Upper lobe of left lung (tissue), 6 donors: ENCODE measurements around the gene ITCH. TPM values are rescaled to one million over a fixed set of nuclear protein-coding genes. Genes with fewer than 3 reads are reported as not detected.
A peak's percentile ranks its signal among the peaks of the same experiment; 100 is the strongest.

Experiments used
- ATAC-seq, 2 donors: fragments of 200-7000 bp; cut with Tn5 transposase; one replicate each; pipeline ENCODE4 v1.9.1; 2022; ENCODE audit warnings: mild to moderate bottlenecking in 2 of 2, moderate library complexity in 2 of 2; ENCODE audit not compliant: low FRiP score in 2 of 2
- DNase-seq, 2 donors: peaks; one replicate each; pipeline ENCODE4 v3.0.0-alpha.2; 2019 to 2020
- H3K27ac ChIP-seq, 4 donors: fragments of 200-600 bp; sonication (generic); one replicate each; pipeline ENCODE4 v1.5.1; 2016 to 2019
- H3K27me3 ChIP-seq, 4 donors: fragments of 200-600 bp; sonication (generic); one replicate each; pipeline ENCODE4 v1.5.1; 2017 to 2019
- H3K36me3 ChIP-seq, 4 donors: fragments of 200-600 bp; sonication (generic); one replicate each; pipeline ENCODE4 v1.5.1; 2016 to 2019
- H3K4me1 ChIP-seq, 4 donors: fragments of 200-600 bp; sonication (generic); one replicate each; pipeline ENCODE4 v1.5.1; 2018 to 2019
- H3K4me3 ChIP-seq, 4 donors: fragments of 200-600 bp; sonication (generic); one replicate each; pipeline ENCODE4 v1.5.1; 2017 to 2019; ENCODE audit warnings: mild to moderate bottlenecking in 2 of 4, moderate library complexity in 1 of 4
- H3K9me3 ChIP-seq, 4 donors: fragments of 200-600 bp; sonication (generic); one replicate each; pipeline ENCODE4 v1.5.1; 2018 to 2019
- EP300 ChIP-seq, 4 donors: sonication (generic); formaldehyde crosslinking; IDR thresholded peaks; one replicate each; pipeline ENCODE4 v1.5.1; 2017; ENCODE audit warnings: antibody characterized with exemption in 4 of 4, control low read depth in 2 of 4
- POLR2A ChIP-seq, 4 donors: fragments of 450-650 bp; IDR thresholded peaks; one replicate each; pipeline ENCODE4 v1.5.1; 2016 to 2017; ENCODE audit warnings: antibody characterized with exemption in 4 of 4, mild to moderate bottlenecking in 2 of 4
- POLR2AphosphoS5 ChIP-seq, 2 donors: sonication (generic); formaldehyde crosslinking; IDR thresholded peaks; one replicate each; pipeline ENCODE4 v1.5.1; 2017; ENCODE audit warnings: antibody characterized with exemption in 2 of 2
- WGBS, 2 donors: methylation state at CpG; one replicate each; pipeline ENCODE4 v1.1.5; 2017 to 2018; 5-methylcytosine and 5-hydroxymethylcytosine counted together
- total RNA-seq, 6 donors: library from RNA; depleted of rRNA in 4 of 6; stranded (reverse); fragments of >200 nt in 4 of 6; gene quantifications; one replicate each; pipeline versions ENCODE4 v1.1.0 to v1.2.1, GENCODE V29; 2016 to 2021
- TF ChIP-seq, protein P1 (sequence below), 6 experiments: fragments of 450-650 bp in 4 of 6; fragments of 200-600 bp in 2 of 6; sonication (generic) in 2 of 6; IDR thresholded peaks; one replicate each; pipeline ENCODE4 v1.5.1; 2016 to 2019; ENCODE audit warnings: antibody characterized with exemption in 6 of 6
- donor health status: DM: no; HTN: no; CAD: no; lungs with moderate emphysema.
- donor health status: DM: no; HTN: yes; CAD: no; lungs with severe emphysema.

Gene ITCH
- total RNA-seq, 6 donors from 2014 or later: 26.6 to 57.2 (median 45.5) TPM

DNA sequence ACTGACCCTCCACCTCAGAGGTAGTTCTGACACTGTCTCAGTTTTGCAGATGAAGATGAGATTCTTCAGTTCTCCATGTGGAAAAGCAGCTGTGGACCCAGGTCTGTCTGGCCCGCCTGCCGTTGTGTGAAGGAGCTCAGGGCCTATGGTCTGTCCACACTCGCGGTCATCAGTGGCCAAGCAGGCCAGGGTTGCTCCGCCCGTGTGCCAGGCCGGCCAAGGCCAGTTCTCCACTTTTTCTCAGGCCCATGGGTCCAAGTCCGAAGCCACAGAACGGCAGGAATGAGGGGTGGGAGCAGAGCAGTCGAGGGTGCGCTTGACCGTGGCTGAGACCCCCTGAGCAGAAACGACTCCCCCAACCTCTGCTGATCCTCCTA is 186.8 kb downstream of the ITCH start:
- Histone ChIP-seq H3K27ac (no peak overlapping the region), H3K4me3 (no peak overlapping the region), H3K4me1 (peaks cover 0 to 7% (median 2%) of the 10 kb centered on the region in 4 donors), H3K27me3 (no peaks in the 10 kb centered on the region), H3K9me3 (no peaks in the 10 kb centered on the region), H3K36me3 (no peaks in the 10 kb centered on the region)
- WGBS, 2 donors: 87 to 94% methylated on average over 13 of the region's 13 CpGs
- DNase-seq: no peak
- no peak for ATAC-seq
- TF ChIP-seq, protein P1, sequence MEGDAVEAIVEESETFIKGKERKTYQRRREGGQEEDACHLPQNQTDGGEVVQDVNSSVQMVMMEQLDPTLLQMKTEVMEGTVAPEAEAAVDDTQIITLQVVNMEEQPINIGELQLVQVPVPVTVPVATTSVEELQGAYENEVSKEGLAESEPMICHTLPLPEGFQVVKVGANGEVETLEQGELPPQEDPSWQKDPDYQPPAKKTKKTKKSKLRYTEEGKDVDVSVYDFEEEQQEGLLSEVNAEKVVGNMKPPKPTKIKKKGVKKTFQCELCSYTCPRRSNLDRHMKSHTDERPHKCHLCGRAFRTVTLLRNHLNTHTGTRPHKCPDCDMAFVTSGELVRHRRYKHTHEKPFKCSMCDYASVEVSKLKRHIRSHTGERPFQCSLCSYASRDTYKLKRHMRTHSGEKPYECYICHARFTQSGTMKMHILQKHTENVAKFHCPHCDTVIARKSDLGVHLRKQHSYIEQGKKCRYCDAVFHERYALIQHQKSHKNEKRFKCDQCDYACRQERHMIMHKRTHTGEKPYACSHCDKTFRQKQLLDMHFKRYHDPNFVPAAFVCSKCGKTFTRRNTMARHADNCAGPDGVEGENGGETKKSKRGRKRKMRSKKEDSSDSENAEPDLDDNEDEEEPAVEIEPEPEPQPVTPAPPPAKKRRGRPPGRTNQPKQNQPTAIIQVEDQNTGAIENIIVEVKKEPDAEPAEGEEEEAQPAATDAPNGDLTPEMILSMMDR (IDR thresholded peaks at IDR 0.05): no peak
- no peak for TF ChIP-seq EP300 (IDR thresholded peaks at IDR 0.05)
- no peak for TF ChIP-seq POLR2A (IDR thresholded peaks at IDR 0.05)
- TF ChIP-seq POLR2AphosphoS5 (IDR thresholded peaks at IDR 0.05): no peak

DNA sequence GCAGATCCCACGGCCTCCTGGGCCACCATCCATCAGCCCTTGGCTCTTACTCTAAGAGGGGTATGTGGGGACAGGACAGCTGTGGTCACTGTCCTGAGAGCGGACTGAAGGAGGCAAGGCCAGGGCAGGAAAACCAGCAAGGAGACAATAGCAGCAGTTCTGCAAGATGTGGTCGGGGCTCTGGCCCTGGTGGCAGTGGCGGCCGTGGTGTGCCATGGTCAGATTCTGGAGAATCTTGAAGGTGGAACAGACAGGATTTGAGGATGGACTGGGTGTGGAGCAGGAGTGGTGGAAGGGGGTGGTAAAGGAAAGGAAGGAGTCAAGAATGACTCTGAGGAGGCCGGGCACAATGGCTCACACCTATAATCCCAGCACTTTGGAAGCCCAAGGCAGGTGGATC is 189.5 kb downstream of the ITCH start:
- Histone ChIP-seq H3K27ac (no peak overlapping the region), H3K36me3 (no peaks in the 10 kb centered on the region), H3K27me3 (no peaks in the 10 kb centered on the region), H3K4me3 (no peak overlapping the region), H3K4me1 (peaks cover 1 to 9% (median 4%) of the 10 kb centered on the region in 4 donors), H3K9me3 (no peaks in the 10 kb centered on the region)
- DNase-seq (no peak), ATAC-seq (no peak)
- TF ChIP-seq POLR2A (IDR thresholded peaks at IDR 0.05): no peak
- WGBS, 2 donors: 88 to 95% methylated on average over 6 of the region's 6 CpGs

DNA sequence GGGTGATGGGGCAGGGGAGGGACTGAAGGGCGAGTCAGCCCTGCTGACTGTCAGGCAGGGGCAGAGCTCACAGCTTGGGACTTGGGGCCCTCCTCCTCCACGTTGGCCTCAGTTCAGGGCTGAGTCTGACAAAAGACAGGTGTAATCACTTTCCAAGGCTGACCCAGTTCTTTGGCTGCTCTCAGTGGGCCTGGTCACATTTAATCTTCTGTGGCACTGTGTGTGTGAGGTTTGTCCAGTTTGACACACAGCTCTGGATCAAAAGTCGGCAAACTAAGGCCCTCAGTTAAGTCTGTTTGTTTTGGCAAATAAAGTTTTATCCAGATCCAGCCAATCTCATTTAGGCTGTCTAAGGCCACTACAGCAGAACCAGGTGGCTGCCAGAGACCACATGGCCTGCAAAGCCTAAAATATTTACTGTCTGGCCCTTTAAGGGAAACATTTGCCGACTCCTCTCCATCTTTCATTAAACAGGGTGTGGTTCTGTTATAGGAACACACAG is 190.3 kb downstream of the ITCH start:
- WGBS, 2 donors: 47 to 57% methylated on average over 4 of the region's 4 CpGs
- peak in 1 of 2 donors; percentile 21 for ATAC-seq

DNA sequence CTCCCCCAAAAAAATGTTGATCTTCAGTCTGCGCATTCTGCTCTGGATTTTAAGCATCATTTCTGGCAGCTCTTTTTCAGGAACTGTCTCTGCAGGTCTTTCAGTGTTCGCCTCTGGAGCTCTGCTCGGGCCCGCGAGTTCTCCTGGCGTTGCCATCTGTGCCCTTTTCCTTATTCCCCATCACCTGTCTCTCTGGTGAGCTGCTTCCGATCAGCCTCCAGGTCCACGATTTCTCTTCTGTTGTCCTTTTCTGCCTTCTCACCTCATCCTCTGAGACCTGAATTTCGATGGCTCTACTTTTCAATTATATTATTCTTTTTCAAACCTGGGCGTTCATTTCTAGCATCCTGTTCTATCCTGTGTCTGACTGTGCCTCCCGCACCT is 194.9 kb downstream of the ITCH start:
- Histone ChIP-seq H3K27ac (peak overlapping the region; percentile 93 to 98 (median 94)), H3K27me3 (no peaks in the 10 kb centered on the region), H3K9me3 (no peaks in the 10 kb centered on the region), H3K36me3 (no peaks in the 10 kb centered on the region), H3K4me3 (peak overlapping the region; percentile 72 to 90 (median 80)), H3K4me1 (peaks cover 6 to 25% (median 11%) of the 10 kb centered on the region in 4 donors)
- ATAC-seq (no peak), DNase-seq (no peak)
- 24 to 35% methylated on average over 11 of the region's 11 CpGs for WGBS, 2 donors
- TF ChIP-seq EP300 (IDR thresholded peaks at IDR 0.05): no peak
- TF ChIP-seq, protein P1 (IDR thresholded peaks at IDR 0.05): no peak
- TF ChIP-seq POLR2A (IDR thresholded peaks at IDR 0.05): no peak
- no peak for TF ChIP-seq POLR2AphosphoS5 (IDR thresholded peaks at IDR 0.05)

More for the DNA sequence above, 190.3 kb downstream of the ITCH start:
- Histone ChIP-seq H3K4me3 (no peak overlapping the region), H3K27ac (peak overlapping the region in 1 of 4 donors; percentile 24), H3K4me1 (peaks cover 6 to 17% (median 8%) of the 10 kb centered on the region in 4 donors), H3K36me3 (no peaks in the 10 kb centered on the region), H3K9me3 (no peaks in the 10 kb centered on the region), H3K27me3 (no peaks in the 10 kb centered on the region)
- TF ChIP-seq EP300 (IDR thresholded peaks at IDR 0.05): no peak
- TF ChIP-seq POLR2A (IDR thresholded peaks at IDR 0.05): no peak
- TF ChIP-seq, protein P1 (IDR thresholded peaks at IDR 0.05): no peak
- TF ChIP-seq POLR2AphosphoS5 (IDR thresholded peaks at IDR 0.05): no peak
- no peak for DNase-seq

DNA sequence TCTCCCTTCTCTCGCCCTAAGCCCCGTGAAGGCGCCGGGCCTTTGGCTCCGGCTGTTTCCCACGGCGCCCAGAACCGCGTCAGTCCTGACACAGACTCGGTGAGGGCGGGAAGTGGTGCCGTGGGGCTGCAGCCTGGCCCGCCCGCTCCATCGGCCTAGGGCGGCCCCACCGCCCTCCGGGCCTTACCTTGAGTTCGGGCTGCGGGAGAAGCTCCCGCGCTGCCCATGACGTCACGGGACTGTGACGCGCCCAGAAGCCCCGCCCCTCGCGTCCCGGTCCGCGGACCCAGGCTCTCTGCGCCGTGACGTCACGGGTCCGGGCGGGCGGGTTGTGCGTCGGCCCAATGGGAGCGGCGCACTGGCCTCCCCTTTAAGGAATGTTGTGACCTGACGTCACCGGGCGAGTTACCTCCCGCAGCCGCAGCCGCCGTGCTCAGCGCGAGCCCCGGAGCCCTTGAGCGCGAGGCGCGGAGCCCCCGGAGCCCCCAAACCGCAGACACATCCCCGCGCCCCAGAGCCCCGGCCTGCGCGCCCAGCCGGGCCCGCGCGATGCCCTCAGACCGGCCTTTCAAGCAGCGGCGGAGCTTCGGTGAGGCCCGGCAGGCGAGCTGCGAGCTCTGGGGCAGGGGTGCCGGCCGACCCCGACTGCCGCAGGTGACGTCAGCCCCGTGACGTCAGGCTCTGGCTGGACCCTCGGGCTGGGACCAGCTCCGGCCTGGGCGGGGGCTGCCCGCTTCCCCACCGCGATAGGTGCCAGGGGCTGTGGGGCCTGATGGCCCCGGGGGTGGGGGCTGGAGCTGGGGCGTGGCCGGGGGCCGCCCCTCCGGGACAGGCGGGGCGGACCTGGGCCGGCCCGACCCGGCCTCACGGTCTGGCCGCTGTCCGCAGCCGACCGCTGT is 195.5 kb downstream of the ITCH start, which contains the start of gene MAP1LC3A:
Gene MAP1LC3A, plus strand, starts transcription at position 399 of the 899 bp plus-strand sequence. Its CDS starts 151 bp downstream, at position 550.
- 0 to 1% methylated on average over 18 to 40 of the region's 103 CpGs for WGBS, 2 donors
- TF ChIP-seq EP300 (IDR thresholded peaks at IDR 0.05): no peak
- peak in 3 of 4 donors; percentile 47 to 74 (median 62) for TF ChIP-seq POLR2A (IDR thresholded peaks at IDR 0.05)
- peak in 1 of 2 donors; percentile 78 for TF ChIP-seq POLR2AphosphoS5 (IDR thresholded peaks at IDR 0.05)
- TF ChIP-seq, protein P1 (IDR thresholded peaks at IDR 0.05): peak in 4 of 6 experiments; percentile 9 to 46 (median 25)
- Histone ChIP-seq H3K27me3 (no peaks in the 10 kb centered on the region), H3K27ac (peak within 1 kb of the TSS; percentile 93 to 98 (median 94)), H3K4me3 (peak within 1 kb of the TSS; percentile 72 to 90 (median 80)), H3K4me1 (peaks cover 6 to 22% (median 11%) of the 10 kb centered on the region in 4 donors), H3K36me3 (no peaks in the 10 kb centered on the region), H3K9me3 (no peaks in the 10 kb centered on the region)
- ATAC-seq: peak; percentile 91 to 96
- peak; percentile 98 to 100 for DNase-seq
